SK-N-SH treated with all-trans-retinoic acid at 6 μM for 48 hours (cell line): ENCODE data around the gene GP1BA.

Source experiments
- ATAC-seq: fragments of 200-7000 bp; cut with Tn5 transposase; 3 replicates; pipeline ENCODE4 v1.9.1; 2020; ENCODE audit warnings: mild to moderate bottlenecking, moderate library complexity
- ARNTL ChIP-seq: fragments of 450-650 bp; formaldehyde crosslinking; IDR thresholded peaks from 2 replicates; pipeline ENCODE4 v1.5.0; 2020; ENCODE audit warnings: low read depth, mild to moderate bottlenecking, moderate library complexity, borderline replicate concordance
- BACH2 ChIP-seq: fragments of 250-450 bp; sonication (Bioruptor Pico); IDR thresholded peaks from 2 replicates; pipeline ENCODE4 v1.9.0; 2021; ENCODE audit warnings: mild to moderate bottlenecking, borderline replicate concordance
- CREB5 ChIP-seq: fragments of 250-450 bp; sonication (Bioruptor Pico); IDR thresholded peaks from 2 replicates; pipeline ENCODE4 v1.5.1; 2020; ENCODE audit warnings: low read depth, mild to moderate bottlenecking, moderate library complexity
- CSDC2 ChIP-seq: fragments of 250-450 bp; sonication (Bioruptor Pico); IDR thresholded peaks from 2 replicates; pipeline ENCODE4 v1.5.0; 2020; ENCODE audit warnings: mild to moderate bottlenecking, moderate library complexity
- CSRNP3 ChIP-seq: fragments of 250-450 bp; sonication (Bioruptor Pico); IDR thresholded peaks from 2 replicates; pipeline ENCODE4 v1.5.1; 2021; ENCODE audit warnings: mild to moderate bottlenecking, moderate library complexity
- ESRRG ChIP-seq: fragments of 250-450 bp; sonication (Bioruptor Pico); IDR thresholded peaks from 2 replicates; pipeline ENCODE4 v1.6.1; 2021; ENCODE audit warnings: mild to moderate bottlenecking
- GLIS3 ChIP-seq: fragments of 250-450 bp; sonication (Bioruptor Pico); IDR thresholded peaks from 2 replicates; pipeline ENCODE4 v1.5.0; 2020; ENCODE audit warnings: mild to moderate bottlenecking, moderate library complexity
- ISL1 ChIP-seq: fragments of 250-450 bp; sonication (Bioruptor Pico); IDR thresholded peaks from 2 replicates; pipeline ENCODE4 v2.1.2; 2022; ENCODE audit warnings: mild to moderate bottlenecking, moderate library complexity
- OSR1 ChIP-seq: fragments of 250-450 bp; sonication (Bioruptor Pico); IDR thresholded peaks from 2 replicates; pipeline ENCODE4 v1.8.0; 2022; ENCODE audit warnings: moderate library complexity, mild to moderate bottlenecking, inconsistent platforms
- POU6F1 ChIP-seq: fragments of 250-450 bp; sonication (Bioruptor Pico); IDR thresholded peaks from 2 replicates; pipeline ENCODE4 v1.8.0; 2021; ENCODE audit warnings: low read depth, mild to moderate bottlenecking, moderate library complexity, borderline replicate concordance
- PPARA ChIP-seq: fragments of 250-450 bp; sonication (Bioruptor Pico); IDR thresholded peaks from 2 replicates; pipeline ENCODE4 v1.5.0; 2020; ENCODE audit warnings: mild to moderate bottlenecking, borderline replicate concordance
- RARB ChIP-seq: fragments of 250-450 bp; sonication (Bioruptor Pico); IDR thresholded peaks from 2 replicates; pipeline ENCODE4 v1.8.0; 2021; ENCODE audit warnings: mild to moderate bottlenecking, moderate library complexity
- SNAI2 ChIP-seq: fragments of 250-450 bp; sonication (Bioruptor Pico); IDR thresholded peaks from 2 replicates; pipeline ENCODE4 v1.5.0; 2020; ENCODE audit warnings: mild to moderate bottlenecking, moderate library complexity
- TCF4 ChIP-seq: fragments of 250-450 bp; sonication (Bioruptor Pico); IDR thresholded peaks from 2 replicates; pipeline ENCODE4 v1.8.0; 2021; ENCODE audit warnings: mild to moderate bottlenecking, moderate library complexity, borderline replicate concordance
- TOX ChIP-seq: fragments of 250-450 bp; sonication (Bioruptor Pico); IDR thresholded peaks from 2 replicates; pipeline ENCODE4 v1.8.0; 2021; ENCODE audit warnings: mild to moderate bottlenecking, moderate library complexity, borderline replicate concordance
- ZC3H10 ChIP-seq: fragments of 250-450 bp; sonication (Bioruptor Pico); IDR thresholded peaks from 2 replicates; pipeline ENCODE4 v1.5.1; 2021; ENCODE audit warnings: mild to moderate bottlenecking, moderate library complexity
- ZFP3 ChIP-seq: fragments of 250-450 bp; sonication (Bioruptor Pico); IDR thresholded peaks from 2 replicates; pipeline ENCODE4 v1.5.0; 2020; ENCODE audit warnings: mild to moderate bottlenecking, moderate library complexity
- ZFP30 ChIP-seq: fragments of 450-650 bp; formaldehyde crosslinking; IDR thresholded peaks from 2 replicates; pipeline ENCODE4 v1.5.0; 2022; ENCODE audit warnings: mild to moderate bottlenecking, moderate library complexity
- ZNF565 ChIP-seq: fragments of 450-650 bp; formaldehyde crosslinking; conservative IDR thresholded peaks from 2 replicates; pipeline ENCODE4 v1.5.0; 2020; ENCODE audit warnings: low read depth, mild to moderate bottlenecking, moderate library complexity
- ZNF70 ChIP-seq: fragments of 450-650 bp; formaldehyde crosslinking; IDR thresholded peaks from 2 replicates; pipeline ENCODE4 v1.5.0; 2020; ENCODE audit warnings: mild to moderate bottlenecking, moderate library complexity
- ZNF8 ChIP-seq: fragments of 450-650 bp; formaldehyde crosslinking; IDR thresholded peaks from 2 replicates; pipeline ENCODE4 v1.5.0; 2020; ENCODE audit warnings: mild to moderate bottlenecking, moderate library complexity

GP1BA gene

GRCh38 chr17:4950746-4951204 lies 18.7 kb downstream of the GP1BA start, which contains the start of gene ENO3:
Gene ENO3 (plus strand): TSS chr17:4951119. CDS start chr17:4951830, 711 bp downstream.
- TF ChIP-seq ISL1 (no peak), ESRRG (CRISPR knock-in tag) (no peak), ZC3H10 (no peak), TCF4 (CRISPR knock-in tag) (no peak), SNAI2 (CRISPR knock-in tag) (no peak), ZFP3 (CRISPR knock-in tag) (no peak), ZNF70 (CRISPR knock-in tag) (no peak), ARNTL (CRISPR knock-in tag) (no peak), ZFP30 (no peak), GLIS3 (CRISPR knock-in tag) (no peak), RARB (no peak), ZNF565 (no peak), OSR1 (CRISPR knock-in tag) (no peak), CSRNP3 (CRISPR knock-in tag) (no peak)
- ATAC-seq: no peak

GRCh38 chr17:4951486-4951885 lies 19.4 kb downstream of the GP1BA start:
- TF ChIP-seq ZNF8 (CRISPR knock-in tag): no peak
- no peak for ATAC-seq

- ATAC-seq: no peak
- TF ChIP-seq ARNTL (CRISPR knock-in tag) (no peak), ZC3H10 (no peak), CREB5 (CRISPR knock-in tag) (no peak), ZNF70 (CRISPR knock-in tag) (no peak), TCF4 (CRISPR knock-in tag) (no peak), CSRNP3 (CRISPR knock-in tag) (no peak), TOX (CRISPR knock-in tag) (no peak), ESRRG (CRISPR knock-in tag) (no peak), ZNF8 (CRISPR knock-in tag) (no peak), BACH2 (CRISPR knock-in tag) (no peak), PPARA (no peak), OSR1 (CRISPR knock-in tag) (no peak), ZFP3 (CRISPR knock-in tag) (no peak), RARB (no peak), POU6F1 (CRISPR knock-in tag) (no peak), ISL1 (no peak)
These were observed 21.4 kb downstream of the GP1BA start for GRCh38 chr17:4953451-4953961.

- no peak for ATAC-seq
- TF ChIP-seq TCF4 (CRISPR knock-in tag) (no peak), ARNTL (CRISPR knock-in tag) (no peak), ESRRG (CRISPR knock-in tag) (no peak), ZC3H10 (no peak), ZNF565 (no peak), CSDC2 (no peak), ZFP30 (no peak), RARB (no peak), SNAI2 (CRISPR knock-in tag) (no peak), ZNF70 (CRISPR knock-in tag) (no peak)
These were observed 23.0 kb downstream of the GP1BA start for GRCh38 chr17:4955091-4955490.
